ENCODE results near the gene ABI1.

ABI1 gene

DNA sequence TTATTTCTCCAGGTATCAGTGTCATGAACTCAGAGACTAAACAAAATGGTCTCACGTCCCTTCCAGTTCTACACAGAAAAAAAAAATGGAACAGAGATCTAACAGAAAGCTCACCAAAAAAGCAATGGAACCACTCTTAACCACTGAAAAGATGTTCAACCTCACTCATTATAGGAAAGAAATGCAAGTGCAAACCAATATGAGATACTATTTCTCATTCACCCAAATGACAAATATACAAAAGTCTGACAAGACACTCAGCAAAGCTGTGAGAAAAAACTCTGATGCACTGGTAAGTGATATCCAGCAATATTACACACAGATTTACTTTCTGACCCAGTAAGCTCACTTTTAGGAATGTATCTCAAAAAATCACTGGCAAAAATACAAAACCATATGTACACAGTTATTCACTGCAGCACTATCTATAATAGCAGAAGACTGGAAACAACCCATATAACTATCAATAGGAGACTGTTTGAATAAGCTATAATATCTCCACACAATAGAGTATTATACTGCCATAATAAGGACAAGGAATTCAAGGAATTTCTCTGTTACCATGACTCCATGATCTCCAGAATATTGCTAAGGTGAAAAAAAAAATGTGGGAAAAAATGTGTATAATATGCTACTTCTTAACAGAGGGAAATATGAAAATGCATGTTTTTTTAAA is 36.6 kb downstream of the ABI1 start:
- no peak overlapping the region for H3K4me3 ChIP-seq
- no peak overlapping the region for H3K9ac ChIP-seq (ENCODE audit: insufficient read length)
- no peak overlapping the region for H3K27ac ChIP-seq
- no peaks in the 10 kb centered on the region for H3K36me3 ChIP-seq (ENCODE audit: insufficient read depth, low read length)
- DNase-seq (ENCODE audit: low read depth, low spot score) = no peak
- TF ChIP-seq FOXP2 (optimal IDR thresholded peaks at IDR 0.05; ENCODE audit: control extremely low read depth, extremely low read length, insufficient read depth) (no peak), POLR2AphosphoS5 (IDR thresholded peaks at IDR 0.05; ENCODE audit: borderline replicate concordance, low read depth, low read length) (no peak), EZH2 (IDR thresholded peaks at IDR 0.05) (no peak)
- H3K9me3 ChIP-seq (ENCODE audit: low read depth, low read length) = no peaks in the 10 kb centered on the region

- H3K4me3 ChIP-seq = no peak overlapping the region
- H3K9me3 ChIP-seq (ENCODE audit: low read depth, low read length) = no peaks in the 10 kb centered on the region
- H3K36me3 ChIP-seq (ENCODE audit: insufficient read depth, low read length) = no peaks in the 10 kb centered on the region
- no peak for TF ChIP-seq FOXP2 (optimal IDR thresholded peaks at IDR 0.05; ENCODE audit: control extremely low read depth, extremely low read length, insufficient read depth)
- TF ChIP-seq POLR2AphosphoS5 (IDR thresholded peaks at IDR 0.05; ENCODE audit: borderline replicate concordance, low read depth, low read length) = no peak
- no peak for TF ChIP-seq EZH2 (IDR thresholded peaks at IDR 0.05)
- no peak overlapping the region for H3K9ac ChIP-seq (ENCODE audit: insufficient read length)
- no peak for DNase-seq (ENCODE audit: low read depth, low spot score)
- no peak overlapping the region for H3K27ac ChIP-seq
Measured at GRCh38 chr10:26821699-26822570, 38.8 kb downstream of the ABI1 start.

DNA sequence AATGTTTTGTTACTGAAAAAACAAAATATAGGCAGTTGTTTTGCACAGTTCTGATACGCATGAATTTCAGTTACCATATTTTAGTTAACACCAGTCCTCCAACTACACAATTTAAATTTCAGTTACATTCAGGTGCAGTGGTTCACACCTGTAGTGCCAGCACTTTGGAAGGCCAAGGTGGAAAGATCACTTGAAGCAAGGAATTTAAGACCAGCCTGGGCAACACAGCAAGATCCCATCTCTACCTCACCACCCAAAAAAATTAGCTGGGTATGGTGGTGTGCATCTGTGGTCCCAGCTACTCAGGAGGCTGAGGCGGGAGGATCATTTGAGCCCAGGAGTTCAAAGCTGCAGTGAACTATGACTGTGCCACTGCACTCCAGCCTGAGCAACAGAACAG is 45.3 kb downstream of the ABI1 start:
- H3K36me3 ChIP-seq (ENCODE audit: insufficient read depth, low read length) = no peaks in the 10 kb centered on the region

DNA sequence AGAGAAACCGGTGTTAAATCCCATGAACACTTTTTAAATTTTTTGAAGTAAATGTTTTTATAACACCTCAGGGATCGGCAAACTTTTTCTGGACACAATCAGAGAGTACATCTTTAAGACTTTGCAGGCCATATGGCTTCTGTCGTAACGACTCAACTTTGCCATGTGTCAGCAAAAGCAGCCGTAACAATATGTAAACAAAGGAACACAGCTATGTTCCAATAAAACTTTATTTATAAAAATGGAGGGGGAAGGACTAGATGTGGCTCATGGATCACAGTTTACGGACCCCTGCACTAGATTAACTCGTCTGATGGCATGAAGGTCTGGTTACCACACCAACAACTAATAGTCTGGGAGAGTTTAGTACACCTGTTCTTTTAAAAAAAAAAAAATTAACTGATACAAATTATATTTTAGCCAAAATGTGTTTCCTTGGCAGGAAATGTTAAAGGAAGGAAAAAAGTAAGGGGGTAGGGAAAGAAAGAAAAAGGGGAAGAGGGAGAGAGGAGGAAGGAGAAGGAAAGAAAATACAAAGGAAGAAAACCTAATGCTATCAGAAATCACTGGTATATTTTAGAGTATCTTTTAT is 50.2 kb downstream of the ABI1 start:
- no peak overlapping the region for H3K4me3 ChIP-seq
- H3K9me3 ChIP-seq (ENCODE audit: low read depth, low read length) = no peaks in the 10 kb centered on the region
- no peaks in the 10 kb centered on the region for H3K36me3 ChIP-seq (ENCODE audit: insufficient read depth, low read length)
- no peak for DNase-seq (ENCODE audit: low read depth, low spot score)
- no peak overlapping the region for H3K27ac ChIP-seq
- TF ChIP-seq POLR2AphosphoS5 (IDR thresholded peaks at IDR 0.05; ENCODE audit: borderline replicate concordance, low read depth, low read length) = no peak
- no peak for TF ChIP-seq EZH2 (IDR thresholded peaks at IDR 0.05)
- TF ChIP-seq FOXP2 (optimal IDR thresholded peaks at IDR 0.05; ENCODE audit: control extremely low read depth, extremely low read length, insufficient read depth) = no peak
- no peak overlapping the region for H3K9ac ChIP-seq (ENCODE audit: insufficient read length)

More for the DNA sequence above, 45.3 kb downstream of the ABI1 start:
- Histone ChIP-seq H3K4me3 (no peak overlapping the region), H3K9me3 (ENCODE audit: low read depth, low read length) (no peaks in the 10 kb centered on the region), H3K27ac (no peak overlapping the region), H3K9ac (ENCODE audit: insufficient read length) (no peak overlapping the region)
- TF ChIP-seq EZH2 (IDR thresholded peaks at IDR 0.05) (no peak), FOXP2 (optimal IDR thresholded peaks at IDR 0.05; ENCODE audit: control extremely low read depth, extremely low read length, insufficient read depth) (no peak), POLR2AphosphoS5 (IDR thresholded peaks at IDR 0.05; ENCODE audit: borderline replicate concordance, low read depth, low read length) (no peak)
- DNase-seq (ENCODE audit: low read depth, low spot score) = no peak

DNA sequence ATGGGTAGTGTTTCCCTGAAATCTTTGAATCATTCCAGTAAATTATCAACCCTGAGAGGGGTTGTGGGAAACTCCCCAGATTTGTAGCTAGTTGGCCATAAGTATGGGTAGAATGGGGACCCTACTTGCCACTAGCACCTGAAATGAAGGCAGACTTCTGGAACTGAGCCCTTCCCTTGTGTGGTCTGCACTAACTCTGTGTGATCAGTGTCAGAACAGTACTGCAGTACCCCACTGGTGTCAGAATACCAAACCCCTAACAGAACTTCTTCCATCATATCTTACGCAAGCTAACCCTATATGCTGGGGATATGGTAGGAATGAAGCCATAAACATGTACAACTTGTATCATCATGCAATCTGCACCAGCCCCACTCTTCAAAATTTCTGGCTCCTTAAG is 50.8 kb downstream of the ABI1 start:
- Histone ChIP-seq H3K9me3 (ENCODE audit: low read depth, low read length) (no peaks in the 10 kb centered on the region), H3K27ac (no peak overlapping the region; the same call in 1 of the 2 replicates), H3K36me3 (ENCODE audit: insufficient read depth, low read length) (no peaks in the 10 kb centered on the region), H3K4me3 (no peak overlapping the region), H3K9ac (ENCODE audit: insufficient read length) (no peak overlapping the region)
- DNase-seq (ENCODE audit: low read depth, low spot score) = no peak
- TF ChIP-seq FOXP2 (optimal IDR thresholded peaks at IDR 0.05; ENCODE audit: control extremely low read depth, extremely low read length, insufficient read depth) (no peak), EZH2 (IDR thresholded peaks at IDR 0.05) (no peak), POLR2AphosphoS5 (IDR thresholded peaks at IDR 0.05; ENCODE audit: borderline replicate concordance, low read depth, low read length) (no peak)

DNA sequence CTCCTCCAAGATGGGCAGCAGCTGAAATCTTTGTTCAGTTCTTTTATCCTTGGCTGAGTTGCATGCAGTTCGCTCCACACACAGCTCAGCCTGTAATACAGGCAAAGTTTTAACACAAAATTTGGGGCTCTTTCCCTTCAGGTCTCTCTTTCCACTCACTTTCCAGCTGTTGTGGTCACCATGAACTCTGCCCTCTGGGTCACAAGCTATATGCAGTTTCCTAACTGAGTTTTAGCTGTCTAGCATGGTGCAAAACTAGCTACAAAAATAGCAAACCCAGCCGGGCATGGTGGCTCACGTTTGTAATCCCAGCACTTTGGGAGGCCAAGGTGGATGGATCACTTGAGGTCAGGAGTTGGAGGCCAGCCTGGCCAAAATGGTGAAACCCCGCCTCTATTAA is 53.2 kb downstream of the ABI1 start:
- Histone ChIP-seq H3K36me3 (ENCODE audit: insufficient read depth, low read length) (no peaks in the 10 kb centered on the region), H3K4me3 (no peak overlapping the region), H3K9ac (ENCODE audit: insufficient read length) (no peak overlapping the region), H3K27ac (no peak overlapping the region), H3K9me3 (ENCODE audit: low read depth, low read length) (no peaks in the 10 kb centered on the region)
- no peak for DNase-seq (ENCODE audit: low read depth, low spot score)
- no peak for TF ChIP-seq EZH2 (IDR thresholded peaks at IDR 0.05)
- TF ChIP-seq POLR2AphosphoS5 (IDR thresholded peaks at IDR 0.05; ENCODE audit: borderline replicate concordance, low read depth, low read length) = no peak
- TF ChIP-seq FOXP2 (optimal IDR thresholded peaks at IDR 0.05; ENCODE audit: control extremely low read depth, extremely low read length, insufficient read depth) = no peak

GRCh38 chr10:26806557-26806956 is 54.2 kb downstream of the ABI1 start:
- H3K36me3 ChIP-seq (ENCODE audit: insufficient read depth, low read length) = no peaks in the 10 kb centered on the region
- H3K9me3 ChIP-seq (ENCODE audit: low read depth, low read length) = no peaks in the 10 kb centered on the region
- DNase-seq (ENCODE audit: low read depth, low spot score) = no peak
- H3K9ac ChIP-seq (ENCODE audit: insufficient read length) = no peak overlapping the region
- no peak overlapping the region for H3K27ac ChIP-seq
- H3K4me3 ChIP-seq = no peak overlapping the region
- TF ChIP-seq EZH2 (IDR thresholded peaks at IDR 0.05) (no peak), FOXP2 (optimal IDR thresholded peaks at IDR 0.05; ENCODE audit: control extremely low read depth, extremely low read length, insufficient read depth) (no peak), POLR2AphosphoS5 (IDR thresholded peaks at IDR 0.05; ENCODE audit: borderline replicate concordance, low read depth, low read length) (no peak)

DNA sequence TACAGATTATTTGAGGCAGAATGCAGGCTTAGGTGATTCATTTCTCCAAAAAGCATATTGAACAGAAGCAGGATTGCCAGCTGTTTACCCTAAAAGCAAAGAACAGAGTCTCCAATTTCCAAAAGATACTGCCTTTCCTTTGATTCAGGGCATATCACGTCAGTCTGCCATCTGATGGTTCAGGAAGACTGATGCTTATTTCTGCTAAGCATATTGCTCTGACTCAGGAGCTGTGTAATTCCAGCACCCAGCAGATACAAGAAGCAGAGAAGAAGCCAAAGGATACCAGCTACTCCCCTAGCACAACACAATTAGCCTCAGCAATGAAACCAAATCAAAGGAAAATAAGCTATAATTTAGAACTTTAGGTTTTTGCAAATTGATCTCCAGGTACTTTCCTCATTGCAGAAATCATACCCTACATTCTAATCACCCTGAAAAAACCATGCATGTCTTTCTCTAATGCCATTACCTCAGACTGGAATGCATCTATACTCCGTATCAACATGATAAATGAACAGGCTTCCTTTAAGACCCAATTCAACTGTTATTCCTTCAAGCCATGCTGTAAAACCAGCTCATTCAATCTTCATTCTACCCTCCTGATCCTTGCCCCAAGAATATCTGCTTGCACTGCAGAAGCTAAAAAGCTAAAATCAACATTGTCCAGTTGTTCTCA is 55.1 kb downstream of the ABI1 start:
- DNase-seq (ENCODE audit: low read depth, low spot score) = no peak
- H3K27ac ChIP-seq = peak overlapping the region; percentile 19; the same call in 1 of the 2 replicates
- no peak overlapping the region for H3K4me3 ChIP-seq
- H3K9me3 ChIP-seq (ENCODE audit: low read depth, low read length) = no peaks in the 10 kb centered on the region
- H3K9ac ChIP-seq (ENCODE audit: insufficient read length) = no peak overlapping the region
- no peaks in the 10 kb centered on the region for H3K36me3 ChIP-seq (ENCODE audit: insufficient read depth, low read length)
- no peak for TF ChIP-seq EZH2 (IDR thresholded peaks at IDR 0.05)

Measured in SK-N-MC (cell line).